Measurements from ENCODE around the gene CYP26B1.

- no peak for TF ChIP-seq POLR2AphosphoS5 (IDR thresholded peaks at IDR 0.05)
- TF ChIP-seq CTCF (IDR thresholded peaks at IDR 0.05 in 8 of 11, conservative IDR thresholded peaks at IDR 0.05 in 3 of 11) = no peak
Measured at GRCh38 chr2:72150861-72151356, 3.2 kb upstream of the CYP26B1 start.

Measured in spleen (tissue), 7 donors.